ENCODE results near the gene PTGDR2. TPM values are rescaled to one million over a fixed set of nuclear protein-coding genes. Genes with fewer than 3 reads are reported as not detected.
"Not testable (repeated sequence)": the region's sequence is repeated elsewhere in the genome, so short reads cannot be mapped to it uniquely, and the experiment has no call there.

Gene PTGDR2
- total RNA-seq, 1 experiment from 2014 or later = not detected

DNA sequence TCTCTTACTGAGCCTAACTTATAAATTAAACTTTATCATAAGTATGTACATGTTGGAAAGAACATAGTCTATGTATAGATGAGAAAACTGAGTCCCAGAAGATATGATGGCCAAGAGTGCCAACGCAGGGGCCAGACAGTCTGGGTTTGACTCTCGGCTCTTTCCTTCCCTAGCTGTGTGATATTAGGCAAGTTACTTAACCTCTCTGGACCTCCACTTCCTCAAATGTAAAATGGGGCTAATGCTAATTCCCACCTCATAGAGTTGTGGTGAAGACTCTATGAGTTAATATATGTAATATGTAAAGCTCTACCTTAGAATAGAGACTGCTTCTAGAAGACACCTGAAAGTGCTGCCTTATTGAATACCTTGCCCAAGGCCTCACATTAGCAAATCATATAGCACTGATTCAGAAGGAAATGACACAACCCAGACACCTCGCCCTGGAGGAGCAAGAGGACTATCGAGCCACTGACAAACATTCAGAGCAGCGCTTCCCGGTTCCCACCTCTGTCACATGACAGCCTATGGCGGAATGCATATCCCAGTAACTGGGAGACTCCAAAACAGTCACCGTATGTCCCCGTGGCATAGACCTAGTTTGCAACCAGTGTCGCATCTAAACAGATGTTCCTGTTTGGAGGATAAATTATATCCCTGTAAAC lies 25.1 kb downstream of the PTGDR2 start:
- Histone ChIP-seq H3K4me3 (no peak overlapping the region), H3K27me3 (peaks cover 3% of the 10 kb centered on the region; the same call in 1 of the 2 replicates)

GRCh38 chr11:60825790-60826189 lies 30.0 kb downstream of the PTGDR2 start:
- DNase-seq = no peak

More for the DNA sequence above, 25.1 kb downstream of the PTGDR2 start:
- Histone ChIP-seq H3K4me1 (no peaks in the 10 kb centered on the region), H3K9me3 (replicated peaks) (no peaks in the 10 kb centered on the region), H3K27ac (no peak overlapping the region), H3K36me3 (no peaks in the 10 kb centered on the region)
- no peak for DNase-seq

GRCh38 chr11:60825118-60825517 lies 30.6 kb downstream of the PTGDR2 start:
- no peaks in the 10 kb centered on the region for H3K27me3 ChIP-seq
- no peak overlapping the region for H3K27ac ChIP-seq
- H3K4me1 ChIP-seq = no peaks in the 10 kb centered on the region
- DNase-seq = no peak
- H3K4me3 ChIP-seq = no peak overlapping the region
- H3K9me3 ChIP-seq (replicated peaks) = no peaks in the 10 kb centered on the region
- H3K36me3 ChIP-seq = no peaks in the 10 kb centered on the region

More at GRCh38 chr11:60825790-60826189, 30.0 kb downstream of the PTGDR2 start:
- Histone ChIP-seq H3K27ac (no peak overlapping the region), H3K4me3 (no peak overlapping the region), H3K36me3 (no peaks in the 10 kb centered on the region), H3K9me3 (replicated peaks) (no peaks in the 10 kb centered on the region), H3K27me3 (peaks cover 2% of the 10 kb centered on the region; the same call in 1 of the 2 replicates), H3K4me1 (no peaks in the 10 kb centered on the region)

DNA sequence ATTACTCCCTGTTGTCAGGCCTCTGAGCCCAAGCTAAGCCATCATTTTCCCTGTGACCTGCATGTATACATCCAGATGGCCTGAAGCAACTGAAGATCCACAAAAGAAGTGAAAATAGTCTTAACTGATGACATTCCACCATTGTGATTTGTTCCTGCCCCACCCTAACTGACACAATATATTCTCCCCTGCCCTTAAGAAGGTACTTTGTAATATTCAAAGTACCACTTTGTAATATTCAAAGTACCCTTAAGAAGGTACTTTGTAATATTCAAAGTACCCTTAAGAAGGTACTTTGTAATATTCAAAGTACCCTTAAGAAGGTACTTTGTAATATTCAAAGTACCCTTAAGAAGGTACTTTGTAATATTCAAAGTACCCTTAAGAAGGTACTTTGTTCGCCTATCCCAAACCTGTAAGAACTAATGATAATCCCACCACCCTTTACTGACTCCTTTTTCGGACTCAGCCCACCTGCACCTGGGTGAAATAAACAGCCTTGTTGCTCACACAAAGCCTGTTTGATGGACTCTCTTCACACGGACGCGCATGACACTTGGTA lies 31.9 kb downstream of the PTGDR2 start:
- not testable (repeated sequence) for DNase-seq; H3K36me3 ChIP-seq; H3K27ac ChIP-seq; H3K27me3 ChIP-seq; H3K9me3 ChIP-seq (replicated peaks); H3K4me1 ChIP-seq; H3K4me3 ChIP-seq

DNA sequence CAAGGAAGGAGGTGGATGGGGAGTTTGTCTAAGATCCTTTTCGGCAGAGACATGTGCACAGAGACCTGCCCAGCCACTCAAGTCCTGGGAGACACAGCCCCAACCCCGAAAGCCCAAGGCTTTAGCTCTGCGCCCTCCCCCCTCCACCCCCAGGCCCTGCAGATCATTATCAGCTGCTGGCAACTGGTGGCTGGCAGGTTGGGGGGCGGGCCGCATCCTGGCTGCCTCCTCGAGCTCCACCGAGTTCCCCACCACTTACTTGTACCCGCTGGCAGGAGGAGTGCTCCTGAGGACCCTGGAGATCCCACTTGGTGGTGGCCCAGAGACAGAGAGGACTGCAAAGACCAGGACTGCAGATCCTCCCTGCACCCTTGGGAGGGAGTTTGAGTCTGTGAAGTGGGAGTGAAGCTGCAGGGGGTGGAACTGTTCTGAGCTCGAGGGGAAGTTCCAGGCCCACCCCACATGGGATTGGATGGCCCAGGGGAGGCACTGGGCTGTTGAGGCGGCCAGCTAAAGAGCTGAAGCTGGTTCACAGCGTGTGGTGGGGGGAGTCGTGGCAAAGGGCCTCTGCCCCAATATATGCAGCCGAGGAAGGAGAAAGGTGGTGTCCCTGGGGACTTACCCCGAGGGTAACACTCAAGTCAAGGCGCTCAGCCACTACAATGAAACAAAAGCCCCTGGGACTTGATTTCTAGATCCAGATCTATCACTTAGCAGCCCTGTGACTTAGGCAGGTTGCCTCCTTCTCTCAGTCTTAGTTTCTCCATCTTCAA lies 33.7 kb downstream of the PTGDR2 start:
- Histone ChIP-seq H3K27ac (no peak overlapping the region), H3K36me3 (no peaks in the 10 kb centered on the region), H3K9me3 (replicated peaks) (no peaks in the 10 kb centered on the region), H3K4me1 (no peaks in the 10 kb centered on the region), H3K4me3 (no peak overlapping the region), H3K27me3 (no peaks in the 10 kb centered on the region)
- peak in 1 of 2 experiments; percentile 22 for DNase-seq

DNA sequence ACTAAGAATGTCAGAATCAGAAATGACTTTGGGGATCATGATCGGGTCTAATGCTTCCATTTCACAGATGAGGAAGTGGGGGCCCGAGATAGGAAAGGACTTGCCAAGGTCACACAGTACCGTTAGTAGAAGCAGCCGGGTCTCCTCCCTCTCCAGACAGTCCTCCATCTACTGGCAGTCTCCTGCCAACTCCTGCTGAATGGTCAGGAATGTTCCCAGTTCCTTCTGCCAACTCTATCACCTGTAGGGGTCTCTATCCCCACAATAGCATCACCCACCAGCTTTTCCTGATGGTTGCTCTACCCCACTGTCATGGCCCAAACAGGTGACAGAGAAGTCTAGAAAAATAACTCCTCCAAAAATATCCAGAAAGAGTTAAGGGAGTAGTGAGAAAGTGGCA lies 37.7 kb downstream of the PTGDR2 start:
- no peak overlapping the region for H3K27ac ChIP-seq
- H3K36me3 ChIP-seq = no peaks in the 10 kb centered on the region
- DNase-seq = no peak
- no peak overlapping the region for H3K4me3 ChIP-seq
- H3K27me3 ChIP-seq = no peaks in the 10 kb centered on the region
- no peaks in the 10 kb centered on the region for H3K9me3 ChIP-seq (replicated peaks)
- H3K4me1 ChIP-seq = no peaks in the 10 kb centered on the region

DNA sequence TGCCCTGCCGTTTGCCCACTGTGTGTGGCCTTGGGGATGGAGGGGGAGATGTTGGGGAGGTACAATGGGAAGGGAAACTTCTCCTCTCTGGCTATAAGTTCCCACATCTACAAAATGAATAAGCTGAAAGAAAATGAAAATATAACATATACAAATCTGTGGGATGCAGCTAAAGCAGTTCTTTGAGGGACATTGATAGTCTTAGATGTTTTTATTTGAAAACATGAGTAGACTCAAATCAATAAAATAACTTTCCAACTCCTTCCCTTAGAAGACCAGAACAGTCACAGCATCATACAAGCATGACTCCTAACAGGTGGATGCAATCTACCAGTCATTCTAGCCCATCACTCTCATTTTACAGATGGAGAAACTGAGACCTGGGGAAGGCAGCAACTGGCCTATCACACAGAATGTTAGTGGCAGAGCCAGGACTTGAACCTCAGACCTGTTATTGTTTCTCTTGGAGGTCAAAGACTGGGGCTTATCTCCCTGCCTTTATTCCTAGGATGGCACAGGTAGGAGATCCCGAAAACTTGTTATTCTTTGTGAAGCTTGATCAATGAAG lies 39.1 kb downstream of the PTGDR2 start:
- no peaks in the 10 kb centered on the region for H3K4me1 ChIP-seq
- no peak overlapping the region for H3K4me3 ChIP-seq
- H3K9me3 ChIP-seq (replicated peaks) = no peaks in the 10 kb centered on the region
- no peaks in the 10 kb centered on the region for H3K36me3 ChIP-seq
- no peaks in the 10 kb centered on the region for H3K27me3 ChIP-seq
- no peak overlapping the region for H3K27ac ChIP-seq
- DNase-seq = no peak

GRCh38 chr11:60814112-60814511 lies 41.6 kb downstream of the PTGDR2 start:
- no peaks in the 10 kb centered on the region for H3K27me3 ChIP-seq

GRCh38 chr11:60813324-60813723 lies 42.4 kb downstream of the PTGDR2 start:
- H3K27ac ChIP-seq = no peak overlapping the region
- no peaks in the 10 kb centered on the region for H3K36me3 ChIP-seq
- 0 out of 2 replicates have a peak, but pooled peaks cover 3% of the 10 kb centered on the region for H3K4me1 ChIP-seq
- no peaks in the 10 kb centered on the region for H3K27me3 ChIP-seq
- no peaks in the 10 kb centered on the region for H3K9me3 ChIP-seq (replicated peaks)
- DNase-seq = no peak
- no peak overlapping the region for H3K4me3 ChIP-seq

More at GRCh38 chr11:60814112-60814511, 41.6 kb downstream of the PTGDR2 start:
- Histone ChIP-seq H3K36me3 (no peaks in the 10 kb centered on the region), H3K27ac (no peak overlapping the region), H3K9me3 (replicated peaks) (no peaks in the 10 kb centered on the region), H3K4me3 (no peak overlapping the region), H3K4me1 (0 out of 2 replicates have a peak, but pooled peaks cover 3% of the 10 kb centered on the region)
- DNase-seq = no peak

GRCh38 chr11:60810569-60810968 lies 45.2 kb downstream of the PTGDR2 start:
- Histone ChIP-seq H3K27ac (no peak overlapping the region), H3K4me1 (0 out of 2 replicates have a peak, but pooled peaks cover 3% of the 10 kb centered on the region), H3K36me3 (no peaks in the 10 kb centered on the region), H3K9me3 (replicated peaks) (no peaks in the 10 kb centered on the region), H3K4me3 (no peak overlapping the region), H3K27me3 (no peaks in the 10 kb centered on the region)
- peak; percentile 29 to 48 for DNase-seq

- 0 out of 2 replicates have a peak, but pooled peaks cover 3% of the 10 kb centered on the region for H3K4me1 ChIP-seq
- no peak overlapping the region for H3K4me3 ChIP-seq
- DNase-seq = no peak
- no peak overlapping the region for H3K27ac ChIP-seq
- no peaks in the 10 kb centered on the region for H3K9me3 ChIP-seq (replicated peaks)
- no peaks in the 10 kb centered on the region for H3K27me3 ChIP-seq
- no peaks in the 10 kb centered on the region for H3K36me3 ChIP-seq
These were observed 45.6 kb downstream of the PTGDR2 start for GRCh38 chr11:60810151-60810550.

- Histone ChIP-seq H3K9me3 (replicated peaks) (no peaks in the 10 kb centered on the region), H3K4me1 (0 out of 2 replicates have a peak, but pooled peaks cover 3% of the 10 kb centered on the region), H3K4me3 (no peak overlapping the region), H3K36me3 (no peaks in the 10 kb centered on the region), H3K27ac (no peak overlapping the region), H3K27me3 (no peaks in the 10 kb centered on the region)
- DNase-seq = no peak
These were observed 46.1 kb downstream of the PTGDR2 start for GRCh38 chr11:60809691-60810090.

DNA sequence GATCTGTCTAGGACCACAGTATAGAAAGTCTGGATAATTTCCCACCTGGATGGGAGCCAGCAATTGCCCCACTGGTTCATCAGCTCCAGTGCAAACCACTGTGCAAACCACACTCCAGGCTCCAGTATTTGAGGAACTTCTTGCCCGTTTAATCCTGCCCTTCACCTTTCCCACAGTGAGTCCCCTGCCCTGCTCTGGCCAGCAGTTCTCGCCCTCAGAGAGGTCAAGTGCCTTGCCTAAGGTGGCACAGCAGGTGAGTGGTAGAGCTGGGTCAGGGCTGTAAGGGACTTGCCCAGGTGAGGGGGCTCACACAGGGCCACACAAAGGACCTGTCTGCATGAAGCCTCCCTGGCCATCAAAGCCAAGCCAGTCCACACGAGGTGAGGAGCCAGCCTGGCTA lies 46.5 kb downstream of the PTGDR2 start:
- Histone ChIP-seq H3K27ac (no peak overlapping the region), H3K4me3 (no peak overlapping the region), H3K36me3 (no peaks in the 10 kb centered on the region), H3K4me1 (0 out of 2 replicates have a peak, but pooled peaks cover 3% of the 10 kb centered on the region), H3K9me3 (replicated peaks) (no peaks in the 10 kb centered on the region), H3K27me3 (no peaks in the 10 kb centered on the region)
- DNase-seq = peak in 1 of 2 experiments; percentile 9

GRCh38 chr11:60803273-60803936 lies 52.3 kb downstream of the PTGDR2 start:
- H3K4me3 ChIP-seq = no peak overlapping the region
- no peak for DNase-seq
- no peaks in the 10 kb centered on the region for H3K4me1 ChIP-seq
- H3K27me3 ChIP-seq = no peaks in the 10 kb centered on the region
- no peaks in the 10 kb centered on the region for H3K36me3 ChIP-seq
- no peaks in the 10 kb centered on the region for H3K9me3 ChIP-seq (replicated peaks)
- H3K27ac ChIP-seq = no peak overlapping the region
